ENCODE data around the gene MEIKIN.

The MEIKIN gene

GRCh38 chr5:131760793-131761192, 184.7 kb downstream of the MEIKIN start:
- Histone ChIP-seq H3K4me3 (ENCODE audit: low read depth, low read length) (no peak overlapping the region), H3K4me2 (ENCODE audit: low read length) (no peak overlapping the region), H3K9ac (no peak overlapping the region), H3K9me3 (ENCODE audit: control insufficient read depth, low read length) (no peaks in the 10 kb centered on the region), H3K36me3 (ENCODE audit: control insufficient read depth, insufficient read depth, low read length) (no peaks in the 10 kb centered on the region), H3K79me2 (peaks cover 47% of the 10 kb centered on the region), H2AFZ (no peak overlapping the region), H3K27ac (no peak overlapping the region), H3K27me3 (ENCODE audit: control insufficient read depth, insufficient read depth, low read length) (no peaks in the 10 kb centered on the region), H3K4me1 (peaks cover 13% of the 10 kb centered on the region)
- TF ChIP-seq CTCF (IDR thresholded peaks at IDR 0.05) = no peak

- Histone ChIP-seq H3K4me2 (ENCODE audit: low read length) (no peak overlapping the region), H3K4me1 (peaks cover 8% of the 10 kb centered on the region), H3K27ac (no peak overlapping the region), H3K9me3 (ENCODE audit: control insufficient read depth, low read length) (no peaks in the 10 kb centered on the region), H2AFZ (no peak overlapping the region), H3K27me3 (ENCODE audit: control insufficient read depth, insufficient read depth, low read length) (no peaks in the 10 kb centered on the region), H3K79me2 (peaks cover 41% of the 10 kb centered on the region), H3K36me3 (ENCODE audit: control insufficient read depth, insufficient read depth, low read length) (no peaks in the 10 kb centered on the region), H3K9ac (no peak overlapping the region), H3K4me3 (ENCODE audit: low read depth, low read length) (no peak overlapping the region)
- no peak for TF ChIP-seq CTCF (IDR thresholded peaks at IDR 0.05)
Measured at GRCh38 chr5:131759704-131760103, 185.8 kb downstream of the MEIKIN start.

- no peak for TF ChIP-seq CTCF (IDR thresholded peaks at IDR 0.05)
- H3K36me3 ChIP-seq (ENCODE audit: control insufficient read depth, insufficient read depth, low read length) = no peaks in the 10 kb centered on the region
- no peak overlapping the region for H2AFZ ChIP-seq
- no peaks in the 10 kb centered on the region for H3K9me3 ChIP-seq (ENCODE audit: control insufficient read depth, low read length)
- peak overlapping the region; percentile 8 for H3K4me2 ChIP-seq (ENCODE audit: low read length)
- peaks cover 8% of the 10 kb centered on the region for H3K4me1 ChIP-seq
- no peak overlapping the region for H3K9ac ChIP-seq
- H3K4me3 ChIP-seq (ENCODE audit: low read depth, low read length) = peak overlapping the region; percentile 22
- peaks cover 35% of the 10 kb centered on the region for H3K79me2 ChIP-seq
- no peaks in the 10 kb centered on the region for H3K27me3 ChIP-seq (ENCODE audit: control insufficient read depth, insufficient read depth, low read length)
- H3K27ac ChIP-seq = peak overlapping the region; percentile 58
Measured at GRCh38 chr5:131758520-131758900, 187.0 kb downstream of the MEIKIN start.

GRCh38 chr5:131757830-131758519, 187.5 kb downstream of the MEIKIN start:
- peak overlapping the region; percentile 58 for H3K27ac ChIP-seq

More at GRCh38 chr5:131757830-131758519, 187.5 kb downstream of the MEIKIN start:
- no peak overlapping the region for H2AFZ ChIP-seq
- peaks cover 8% of the 10 kb centered on the region for H3K4me1 ChIP-seq
- no peaks in the 10 kb centered on the region for H3K36me3 ChIP-seq (ENCODE audit: control insufficient read depth, insufficient read depth, low read length)
- H3K9me3 ChIP-seq (ENCODE audit: control insufficient read depth, low read length) = no peaks in the 10 kb centered on the region
- peak overlapping the region; percentile 8 for H3K4me2 ChIP-seq (ENCODE audit: low read length)
- TF ChIP-seq CTCF (IDR thresholded peaks at IDR 0.05) = no peak
- no peaks in the 10 kb centered on the region for H3K27me3 ChIP-seq (ENCODE audit: control insufficient read depth, insufficient read depth, low read length)
- peaks cover 32% of the 10 kb centered on the region for H3K79me2 ChIP-seq
- peak overlapping the region; percentile 22 for H3K4me3 ChIP-seq (ENCODE audit: low read depth, low read length)
- no peak overlapping the region for H3K9ac ChIP-seq
